GM12878 (cell line): ENCODE results near the gene NUMBL. TPM values are rescaled to one million over a fixed set of nuclear protein-coding genes. Genes with fewer than 3 reads are reported as not detected.

Experiments
- ATAC-seq: fragments of 200-7000 bp; cut with Tn5 transposase; 3 replicates; pipeline ENCODE4 v1.9.1; 2020; ENCODE audit warnings: mild to moderate bottlenecking, moderate library complexity
- BruUV-seq: library from RNA; stranded (reverse); fragments of 400-500 nt; replicated peaks from 2 replicates; lab custom pipeline; 2021; lab: Mats Ljungman, UMichigan
- CTCF ChIA-PET: fragments of 300-600 bp; sonication (Branson Sonifier 250); formaldehyde crosslinking; extraction: SDS; loops from one replicate; lab custom pipeline; 2021; ENCODE audit warnings: inconsistent platforms; lab: Yijun Ruan, JAX
- POLR2A ChIA-PET: fragments of 350-600 bp; formaldehyde crosslinking; extraction: SDS; loops from one replicate; lab custom pipeline; 2021; ENCODE audit warnings: inconsistent platforms; lab: Charles Lee
- RAD21 ChIA-PET: fragments of 300-600 bp; sonication (Branson Sonifier 250); formaldehyde crosslinking; loops from one replicate; lab custom pipeline; 2023; ENCODE audit warnings: antibody characterized with exemption; ENCODE audit not compliant: unreplicated experiment; lab: Charles Lee
- SMC1A ChIA-PET: fragments of 300-600 bp; sonication (Branson Sonifier 250); formaldehyde crosslinking; loops from one replicate; lab custom pipeline; 2023; ENCODE audit not compliant: unreplicated experiment, uncharacterized antibody; lab: Charles Lee
- DNase-seq: peaks from one replicate; pipeline ENCODE4 v3.0.0-alpha.2; 2011; ENCODE audit warnings: low read depth, low spot score
- FAIRE-seq: peaks from 3 replicates; lab custom pipeline; 2011; peaks lifted over from hg19 to GRCh38; lab: Jason Lieb, UNC
- H2AFZ ChIP-seq: 2 replicates; pipeline ENCODE4 v1.6.0; 2011; ENCODE audit warnings: low read depth, low read length, control low read depth; ENCODE audit not compliant: control insufficient read depth
- H3K27ac ChIP-seq: 2 replicates; pipeline ENCODE4 v1.5.1; 2011; ENCODE audit warnings: control low read depth; ENCODE audit not compliant: control insufficient read depth, insufficient read depth
- H3K27me3 ChIP-seq, 2 experiments: replicated peaks in 1 of 2; 2 replicates each; pipeline versions ENCODE4 v1.6.0 to v1.6.1; 2011; ENCODE audit warnings: low read length in 1 of 2; ENCODE audit not compliant: control insufficient read depth in 2 of 2, insufficient read depth in 2 of 2
- H3K36me3 ChIP-seq, 2 experiments: 2 replicates each; pipeline ENCODE4 v1.5.1; 2011; ENCODE audit warnings: low read length in 1 of 2; ENCODE audit not compliant: control insufficient read depth in 2 of 2, insufficient read depth in 2 of 2
- H3K4me1 ChIP-seq: 2 replicates; pipeline ENCODE4 v1.6.1; 2011; ENCODE audit warnings: mild to moderate bottlenecking, low read length, moderate library complexity, mixed read lengths; ENCODE audit not compliant: control insufficient read depth, insufficient read depth
- H3K4me2 ChIP-seq: 2 replicates; pipeline ENCODE4 v1.6.0; 2011; ENCODE audit warnings: control low read depth; ENCODE audit not compliant: control insufficient read depth, insufficient read depth
- H3K4me3 ChIP-seq: fragments of 200-600 bp; sonication (generic); 2 replicates; pipeline ENCODE4 v1.5.1; 2016
- H3K79me2 ChIP-seq: 2 replicates; pipeline ENCODE4 v1.6.0; 2011; ENCODE audit warnings: low read length; ENCODE audit not compliant: control insufficient read depth, insufficient read depth
- H3K9ac ChIP-seq: 2 replicates; pipeline ENCODE4 v1.8.0; 2011; ENCODE audit warnings: low read length, control low read depth, mixed read lengths; ENCODE audit not compliant: control insufficient read depth, insufficient read depth
- H3K9me3 ChIP-seq: replicated peaks from 3 replicates; pipeline ENCODE4 v1.5.1; 2011; ENCODE audit warnings: mild to moderate bottlenecking, low read length; ENCODE audit not compliant: control insufficient read depth, insufficient read depth
- H4K20me1 ChIP-seq: 2 replicates; pipeline ENCODE4 v1.6.0; 2011; ENCODE audit not compliant: control insufficient read depth, insufficient read depth
- ASH2L ChIP-seq: fragments of 300-600, 200-600 bp; sonication (generic); IDR thresholded peaks from 2 replicates; pipeline ENCODE4 v1.6.1; 2017; ENCODE audit warnings: low read depth, mild to moderate bottlenecking, borderline replicate concordance
- BCL11A ChIP-seq: IDR thresholded peaks from 2 replicates; pipeline ENCODE4 v1.6.1; 2011; ENCODE audit warnings: low read depth, low read length
- ESRRA ChIP-seq: IDR thresholded peaks from 2 replicates; pipeline ENCODE4 v1.6.1; 2012; ENCODE audit warnings: mild to moderate bottlenecking, low read length, improper control_type of control experiment
- FOS ChIP-seq: IDR thresholded peaks from 3 replicates; pipeline ENCODE4 v1.6.1; 2011; ENCODE audit warnings: borderline replicate concordance; ENCODE audit not compliant: insufficient read length; ENCODE audit errors: extremely low read depth
- HCFC1 ChIP-seq: fragments of 150-350 bp; IDR thresholded peaks from 2 replicates; pipeline ENCODE4 v1.6.1; 2014; ENCODE audit warnings: low read length
- NRF1 ChIP-seq: conservative IDR thresholded peaks from 2 replicates; pipeline ENCODE4 v1.6.1; 2011; ENCODE audit warnings: mild to moderate bottlenecking, low read depth, low read length, improper control_type of control experiment
- TCF3 ChIP-seq: IDR thresholded peaks from 2 replicates; pipeline ENCODE4 v1.6.1; 2012; ENCODE audit warnings: low read depth, mild to moderate bottlenecking, low read length, borderline replicate concordance; ENCODE audit not compliant: insufficient read depth
- YY1 ChIP-seq: IDR thresholded peaks from 2 replicates; pipeline ENCODE4 v1.6.1; 2011; ENCODE audit warnings: low read depth, mild to moderate bottlenecking, low read length
- ZBTB4 ChIP-seq: fragments of 450-650 bp; formaldehyde crosslinking; IDR thresholded peaks from 2 replicates; pipeline ENCODE4 v1.4.0; 2022; ENCODE audit warnings: mild to moderate bottlenecking, moderate library complexity
- WGBS: methylation state at CpG from one replicate; pipeline ENCODE4 v1.1.6; 2016; ENCODE audit warnings: low lambda C conversion rate; ENCODE audit not compliant: insufficient replicate concordance, insufficient coverage; ENCODE audit errors: missing lambda C conversion rate; 5-methylcytosine and 5-hydroxymethylcytosine counted together
- in situ Hi-C: fragments of 300-500 bp; cut with MboI; formaldehyde crosslinking; loops from 9 replicates; pipeline ENCODE4 v1.14.3; 2018; ENCODE audit warnings: mixed read lengths
- intact Hi-C: fragments of 100-400 bp; cut with micrococcal nuclease; formaldehyde crosslinking; loops from one replicate; pipeline ENCODE4 v1.14.2; 2022; ENCODE audit not compliant: unreplicated experiment
- polyA plus RNA-seq, 11 experiments: library from polyadenylated mRNA; depleted of rRNA in 4 of 11; unstranded in 6 of 11; stranded (reverse) in 5 of 11; fragments of >200 nt; fragmentation: Nextera tagmentation in 4 of 11; fragmentation: Illumina TruSeq in 1 of 11; extraction: Ambion mirVana in 4 of 11; extraction: Trizol in 1 of 11; gene quantifications; 1 replicate in 1 of 11; 2 replicates in 10 of 11; pipeline versions ENCODE4 v1.2.1 to v1.2.3, GENCODE V29; 2011 to 2016; ENCODE audit warnings: inconsistent platforms in 2 of 11, missing spikeins in 2 of 11, low read depth in 1 of 11
- total RNA-seq, 4 experiments: library from RNA; depleted of rRNA in 3 of 4; stranded (reverse); fragments of >200 nt in 3 of 4; fragmentation: Illumina TruSeq in 1 of 4; extraction: Trizol in 1 of 4; gene quantifications; 2 replicates each; pipeline versions ENCODE4 v1.2.1 to v1.2.3, GENCODE V29; 2013 to 2021

Gene NUMBL
- total and polyA plus RNA-seq, 10 of the 15 experiments (the other 5 are each of a cell fraction or from before 2014, with no cell fraction given): 0.16 to 9.4 (median 1.9) TPM

- Histone ChIP-seq H3K79me2 (no peaks in the 10 kb centered on the region), H3K36me3 (peaks cover 2 to 8% of the 10 kb centered on the region in 2 experiments; a peak in 2 of 4 replicates), H3K27me3 (no peaks in the 10 kb centered on the region), H3K9ac (no peak overlapping the region), H3K4me3 (no peak overlapping the region), H2AFZ (no peak overlapping the region), H3K27ac (no peak overlapping the region), H3K4me1 (no peaks in the 10 kb centered on the region), H3K4me2 (no peak overlapping the region), H4K20me1 (no peaks in the 10 kb centered on the region), H3K9me3 (peaks cover 5% of the 10 kb centered on the region; the same call in 2 of the 3 replicates)
- no peak for DNase-seq
- SMC1A ChIA-PET: no interaction called here
- no peak for ATAC-seq
- in situ Hi-C loops: no loop called here
- WGBS: 81% methylated on average over 11 of the region's 11 CpGs
- CTCF ChIA-PET: no interaction called here
- POLR2A ChIA-PET: interaction anchor here (0.5 kb wide), 1 partner anchor 221 kb away, joined by 7 read pairs; no protein-coding TSS in a partner anchor
- intact Hi-C loops: no loop called here
- no peak for TF ChIP-seq ZBTB4 (CRISPR knock-in tag)
- no peak for TF ChIP-seq NRF1
- TF ChIP-seq ASH2L: no peak
- no peak for TF ChIP-seq FOS
- no peak for TF ChIP-seq TCF3
- TF ChIP-seq BCL11A: no peak
- no peak for TF ChIP-seq HCFC1
- TF ChIP-seq YY1: no peak
- TF ChIP-seq ESRRA: no peak
- FAIRE-seq: no peak
- RAD21 ChIA-PET: no interaction called here
- BruUV-seq: no TSS peak
Measured at GRCh38 chr19:40673397-40673796, 17.1 kb downstream of the NUMBL start.
